GM12872 (cell line): ENCODE results near the gene UMPS.

Experiments used
- CTCF ChIP-seq: IDR thresholded peaks from 3 replicates; pipeline ENCODE4 v1.5.1; 2011; ENCODE audit warnings: low read depth, mild to moderate bottlenecking, low read length, moderate library complexity; ENCODE audit not compliant: insufficient read depth

The UMPS gene

GRCh38 chr3:124761935-124762660 lies 31.8 kb downstream of the UMPS start:
- no peak for TF ChIP-seq CTCF

DNA sequence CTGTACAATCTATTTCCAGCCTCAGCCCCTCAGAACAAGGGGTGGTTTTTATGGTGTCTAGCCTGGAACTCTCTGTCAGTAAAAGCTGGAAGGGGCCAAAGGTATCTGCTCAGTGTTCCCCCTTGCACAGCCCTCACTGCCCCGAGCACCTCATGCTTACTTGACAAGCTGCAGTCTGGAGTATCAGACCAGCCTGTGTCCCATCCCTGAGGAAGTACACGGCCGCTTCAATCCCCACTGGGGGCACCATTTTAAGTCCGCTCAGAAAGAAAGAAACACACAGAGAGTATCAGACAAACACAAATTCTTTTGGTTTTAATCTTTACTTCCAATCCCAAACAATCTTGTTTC lies 32.4 kb downstream of the UMPS start:
- TF ChIP-seq CTCF: no peak

- no peak for TF ChIP-seq CTCF
Measured at GRCh38 chr3:124763206-124763605, 33.0 kb downstream of the UMPS start.

- no peak for TF ChIP-seq CTCF
Measured at GRCh38 chr3:124763644-124764358, 33.5 kb downstream of the UMPS start.

DNA sequence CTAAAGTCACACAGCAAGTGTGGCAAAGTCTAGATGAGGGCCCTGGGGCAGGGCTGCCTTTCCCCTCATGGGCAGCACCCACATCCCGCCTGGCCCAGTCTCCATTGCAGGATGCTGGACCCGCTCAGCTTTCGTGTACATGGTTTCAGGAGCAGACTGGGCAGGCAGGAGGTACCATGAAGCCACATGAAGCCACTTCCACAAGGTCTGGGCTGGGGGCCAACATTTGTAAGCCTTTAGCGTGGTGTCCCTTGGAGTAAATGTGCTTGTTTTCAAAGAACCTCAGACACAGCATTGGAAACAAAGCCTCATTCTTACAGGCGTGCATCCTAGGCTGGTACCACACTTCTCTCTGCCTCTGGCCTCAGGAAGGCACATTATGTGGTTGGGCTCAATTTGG lies 34.5 kb downstream of the UMPS start:
- no peak for TF ChIP-seq CTCF

- TF ChIP-seq CTCF: no peak
Measured at GRCh38 chr3:124765197-124765840, 35.1 kb downstream of the UMPS start.
